GM12892 (cell line): Measurements from ENCODE around the gene PFKFB3.

Source experiments
- POLR2A ChIP-seq: IDR thresholded peaks from 2 replicates; pipeline ENCODE4 v1.6.1; 2011; ENCODE audit warnings: low read depth, low read length, control low read depth
- POLR2AphosphoS5 ChIP-seq: IDR thresholded peaks from 2 replicates; pipeline ENCODE4 v1.6.1; 2011; ENCODE audit warnings: low read depth, low read length, control low read depth

DNA sequence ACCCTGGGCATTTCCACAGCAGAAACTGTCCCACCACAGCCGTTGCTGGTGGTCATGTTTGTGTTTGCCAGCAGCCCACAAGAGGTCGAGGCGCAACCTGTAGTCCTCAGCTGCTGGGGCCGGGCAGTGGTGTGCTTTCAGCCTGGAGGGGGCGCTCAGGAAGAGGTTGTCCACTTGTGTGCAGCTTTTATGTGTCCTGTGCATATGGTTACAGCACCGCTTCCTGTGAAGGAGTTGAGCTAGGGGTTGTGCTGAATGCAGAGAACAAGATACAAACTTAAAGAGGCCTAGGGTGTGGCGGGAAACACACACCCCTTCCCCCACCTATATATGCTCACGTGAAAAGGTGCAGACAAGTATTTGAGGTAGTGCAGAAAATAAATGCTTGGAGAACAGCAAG lies 29.5 kb upstream of the PFKFB3 start:
- TF ChIP-seq POLR2A, result no peak
- no peak for TF ChIP-seq POLR2AphosphoS5
